Measurements from ENCODE around the gene SEC22A. TPM values are rescaled to one million over a fixed set of nuclear protein-coding genes. Genes with fewer than 3 reads are reported as not detected.

SEC22A gene
- total RNA-seq, 2 experiments from 2014 or later: 14.3 to 18.7 TPM

GRCh38 chr3:123159926-123160635 is 41.7 kb upstream of the SEC22A start:
- DNase-seq: no peak
- no peaks in the 10 kb centered on the region for H3K27me3 Mint-ChIP-seq (ENCODE audit: low read depth)
- no peak overlapping the region for H3K4me3 Mint-ChIP-seq
- H3K9me3 Mint-ChIP-seq: peaks cover 3% of the 10 kb centered on the region
- intact Hi-C loops (cut with micrococcal nuclease): no loop called here
- no peaks in the 10 kb centered on the region for H3K4me1 Mint-ChIP-seq (ENCODE audit: low read depth)
- CTCF ChIA-PET: interaction anchor here (0.9 kb wide), 2 partner anchors 12 to 70 kb away, joined by 3 read pairs; no protein-coding TSS in a partner anchor
- no peak overlapping the region for H3K27ac Mint-ChIP-seq
- H3K36me3 Mint-ChIP-seq (ENCODE audit: low read depth): peaks cover 58% of the 10 kb centered on the region

GRCh38 chr3:123161167-123161566 is 40.6 kb upstream of the SEC22A start:
- intact Hi-C loops (cut with micrococcal nuclease): no loop called here
- Mint-ChIP-seq H3K9me3 (peaks cover 3% of the 10 kb centered on the region), H3K4me1 (ENCODE audit: low read depth) (no peaks in the 10 kb centered on the region), H3K27ac (no peak overlapping the region), H3K4me3 (no peak overlapping the region), H3K36me3 (ENCODE audit: low read depth) (peaks cover 66% of the 10 kb centered on the region), H3K27me3 (ENCODE audit: low read depth) (no peaks in the 10 kb centered on the region)
- DNase-seq: no peak
- CTCF ChIA-PET: interaction anchor here (0.9 kb wide), 1 partner anchor 14 kb away, joined by 3 read pairs; no protein-coding TSS in a partner anchor

GRCh38 chr3:123163141-123163540 is 38.6 kb upstream of the SEC22A start:
- CTCF ChIA-PET: no interaction called here

GRCh38 chr3:123165163-123165562 is 36.6 kb upstream of the SEC22A start:
- no peak overlapping the region for H3K4me3 Mint-ChIP-seq
- CTCF ChIA-PET: no interaction called here
- no peak for DNase-seq
- H3K4me1 Mint-ChIP-seq (ENCODE audit: low read depth): no peaks in the 10 kb centered on the region
- no peaks in the 10 kb centered on the region for H3K27me3 Mint-ChIP-seq (ENCODE audit: low read depth)
- no peak overlapping the region for H3K27ac Mint-ChIP-seq
- H3K36me3 Mint-ChIP-seq (ENCODE audit: low read depth): peaks cover 69% of the 10 kb centered on the region
- intact Hi-C loops (cut with micrococcal nuclease): no loop called here
- H3K9me3 Mint-ChIP-seq: peaks cover 3% of the 10 kb centered on the region

More at GRCh38 chr3:123163141-123163540, 38.6 kb upstream of the SEC22A start:
- H3K27me3 Mint-ChIP-seq (ENCODE audit: low read depth): no peaks in the 10 kb centered on the region
- no peak overlapping the region for H3K4me3 Mint-ChIP-seq
- no peaks in the 10 kb centered on the region for H3K4me1 Mint-ChIP-seq (ENCODE audit: low read depth)
- no peak overlapping the region for H3K27ac Mint-ChIP-seq
- intact Hi-C loops (cut with micrococcal nuclease): no loop called here
- peaks cover 77% of the 10 kb centered on the region for H3K36me3 Mint-ChIP-seq (ENCODE audit: low read depth)
- H3K9me3 Mint-ChIP-seq: peaks cover 3% of the 10 kb centered on the region
- no peak for DNase-seq

- peaks cover 3% of the 10 kb centered on the region for H3K9me3 Mint-ChIP-seq
- CTCF ChIA-PET: no interaction called here
- intact Hi-C loops (cut with micrococcal nuclease): no loop called here
- no peak overlapping the region for H3K27ac Mint-ChIP-seq
- H3K4me1 Mint-ChIP-seq (ENCODE audit: low read depth): no peaks in the 10 kb centered on the region
- no peak for DNase-seq
- H3K4me3 Mint-ChIP-seq: no peak overlapping the region
- no peaks in the 10 kb centered on the region for H3K27me3 Mint-ChIP-seq (ENCODE audit: low read depth)
- peaks cover 55% of the 10 kb centered on the region for H3K36me3 Mint-ChIP-seq (ENCODE audit: low read depth)
These were observed 34.1 kb upstream of the SEC22A start for GRCh38 chr3:123167686-123168085.

- Mint-ChIP-seq H3K4me3 (no peak overlapping the region), H3K4me1 (ENCODE audit: low read depth) (no peaks in the 10 kb centered on the region), H3K27me3 (ENCODE audit: low read depth) (no peaks in the 10 kb centered on the region), H3K9me3 (peaks cover 3% of the 10 kb centered on the region), H3K27ac (no peak overlapping the region), H3K36me3 (ENCODE audit: low read depth) (peaks cover 51% of the 10 kb centered on the region)
- intact Hi-C loops (cut with micrococcal nuclease): no loop called here
- CTCF ChIA-PET: no interaction called here
- DNase-seq: no peak
These were observed 33.6 kb upstream of the SEC22A start for GRCh38 chr3:123168122-123168521.

- Mint-ChIP-seq H3K4me3 (no peak overlapping the region), H3K36me3 (ENCODE audit: low read depth) (peaks cover 46% of the 10 kb centered on the region), H3K4me1 (ENCODE audit: low read depth) (no peaks in the 10 kb centered on the region), H3K9me3 (peaks cover 3% of the 10 kb centered on the region), H3K27me3 (ENCODE audit: low read depth) (no peaks in the 10 kb centered on the region), H3K27ac (no peak overlapping the region)
- intact Hi-C loops (cut with micrococcal nuclease): no loop called here
- CTCF ChIA-PET: no interaction called here
- DNase-seq: no peak
These were observed 33.1 kb upstream of the SEC22A start for GRCh38 chr3:123168605-123169004.

GRCh38 chr3:123169492-123169929 is 32.2 kb upstream of the SEC22A start:
- Mint-ChIP-seq H3K4me3 (no peak overlapping the region), H3K27me3 (ENCODE audit: low read depth) (no peaks in the 10 kb centered on the region), H3K9me3 (peaks cover 3% of the 10 kb centered on the region), H3K36me3 (ENCODE audit: low read depth) (peaks cover 39% of the 10 kb centered on the region), H3K4me1 (ENCODE audit: low read depth) (no peaks in the 10 kb centered on the region), H3K27ac (no peak overlapping the region)
- intact Hi-C loops (cut with micrococcal nuclease): no loop called here
- CTCF ChIA-PET: no interaction called here
- DNase-seq: no peak

GRCh38 chr3:123169930-123170329 is 31.8 kb upstream of the SEC22A start:
- Mint-ChIP-seq H3K27ac (no peak overlapping the region), H3K27me3 (ENCODE audit: low read depth) (no peaks in the 10 kb centered on the region), H3K9me3 (peaks cover under 1% of the 10 kb centered on the region), H3K36me3 (ENCODE audit: low read depth) (peaks cover 35% of the 10 kb centered on the region), H3K4me1 (ENCODE audit: low read depth) (no peaks in the 10 kb centered on the region), H3K4me3 (no peak overlapping the region)
- no peak for DNase-seq
- CTCF ChIA-PET: no interaction called here
- intact Hi-C loops (cut with micrococcal nuclease): no loop called here

GRCh38 chr3:123180791-123181190 is 21.0 kb upstream of the SEC22A start:
- H3K4me1 Mint-ChIP-seq (ENCODE audit: low read depth): no peaks in the 10 kb centered on the region
- H3K9me3 Mint-ChIP-seq: peaks cover 9% of the 10 kb centered on the region
- CTCF ChIA-PET: interaction anchor here (0.5 to 0.9 kb wide), 2 partner anchors 14 to 149 kb away, joined by 3 to 4 read pairs; no protein-coding TSS in a partner anchor
- intact Hi-C loops (cut with micrococcal nuclease): no loop called here
- H3K36me3 Mint-ChIP-seq (ENCODE audit: low read depth): peaks cover 10% of the 10 kb centered on the region
- no peak for DNase-seq
- H3K4me3 Mint-ChIP-seq: no peak overlapping the region
- H3K27ac Mint-ChIP-seq: no peak overlapping the region
- H3K27me3 Mint-ChIP-seq (ENCODE audit: low read depth): no peaks in the 10 kb centered on the region

GRCh38 chr3:123186695-123187094 is 15.0 kb upstream of the SEC22A start:
- Mint-ChIP-seq H3K27me3 (ENCODE audit: low read depth) (no peaks in the 10 kb centered on the region), H3K9me3 (peaks cover 6% of the 10 kb centered on the region), H3K4me1 (ENCODE audit: low read depth) (no peaks in the 10 kb centered on the region), H3K27ac (no peak overlapping the region), H3K36me3 (ENCODE audit: low read depth) (peaks cover 3% of the 10 kb centered on the region), H3K4me3 (no peak overlapping the region)
- no peak for DNase-seq
- CTCF ChIA-PET: interaction anchor here (0.7 kb wide), 1 partner anchor 42 kb away, joined by 4 read pairs; no protein-coding TSS in a partner anchor
- intact Hi-C loops (cut with micrococcal nuclease): no loop called here

- CTCF ChIA-PET: no interaction called here
- H3K27me3 Mint-ChIP-seq (ENCODE audit: low read depth): no peaks in the 10 kb centered on the region
- H3K27ac Mint-ChIP-seq: no peak overlapping the region
These were observed 13.7 kb upstream of the SEC22A start for GRCh38 chr3:123188058-123188457.

GRCh38 chr3:123193448-123194101 is 8.2 kb upstream of the SEC22A start:
- H3K4me1 Mint-ChIP-seq (ENCODE audit: low read depth): no peaks in the 10 kb centered on the region
- peaks cover 2% of the 10 kb centered on the region for H3K27me3 Mint-ChIP-seq (ENCODE audit: low read depth)
- H3K9me3 Mint-ChIP-seq: no peaks in the 10 kb centered on the region
- intact Hi-C loops (cut with micrococcal nuclease): no loop called here
- H3K36me3 Mint-ChIP-seq (ENCODE audit: low read depth): peaks cover 7% of the 10 kb centered on the region
- no peak for DNase-seq
- H3K4me3 Mint-ChIP-seq: no peak overlapping the region
- H3K27ac Mint-ChIP-seq: no peak overlapping the region
- CTCF ChIA-PET: interaction anchor here (0.6 kb wide), 1 partner anchor 70 kb away, joined by 3 read pairs; no protein-coding TSS in a partner anchor

More at GRCh38 chr3:123188058-123188457, 13.7 kb upstream of the SEC22A start:
- no peaks in the 10 kb centered on the region for H3K9me3 Mint-ChIP-seq
- intact Hi-C loops (cut with micrococcal nuclease): no loop called here
- no peak overlapping the region for H3K4me3 Mint-ChIP-seq
- no peaks in the 10 kb centered on the region for H3K36me3 Mint-ChIP-seq (ENCODE audit: low read depth)
- no peaks in the 10 kb centered on the region for H3K4me1 Mint-ChIP-seq (ENCODE audit: low read depth)
- DNase-seq: no peak
